Activated naive CD8-positive, alpha-beta T cell treated with anti-CD3 and anti-CD28 coated beads, Interleukin-2, amount 50 U/mL, for 16 hours (primary cell): ENCODE measurements around the gene PKNOX2.

ENCODE experiments used
- DNase-seq: peaks from one replicate; pipeline ENCODE4 v3.0.0-alpha.2; 2020; ENCODE audit warnings: low read depth, low spot score

PKNOX2 gene

GRCh38 chr11:125262194-125262829 lies 97.8 kb downstream of the PKNOX2 start:
- DNase-seq, result no peak

GRCh38 chr11:125262830-125263218 lies 98.3 kb downstream of the PKNOX2 start:
- no peak for DNase-seq

- no peak for DNase-seq
These were observed 98.8 kb downstream of the PKNOX2 start for GRCh38 chr11:125263268-125263790.

- DNase-seq, result no peak
These were observed 99.8 kb downstream of the PKNOX2 start for GRCh38 chr11:125264100-125265022.

GRCh38 chr11:125267548-125267947 lies 103.0 kb downstream of the PKNOX2 start:
- DNase-seq, result no peak

GRCh38 chr11:125268611-125269010 lies 104.1 kb downstream of the PKNOX2 start:
- DNase-seq, result no peak

GRCh38 chr11:125270106-125270505 lies 105.6 kb downstream of the PKNOX2 start:
- no peak for DNase-seq

- no peak for DNase-seq
These were observed 106.2 kb downstream of the PKNOX2 start for GRCh38 chr11:125270711-125271110.

GRCh38 chr11:125271483-125272091 lies 107.0 kb downstream of the PKNOX2 start:
- no peak for DNase-seq

GRCh38 chr11:125272092-125272491 lies 107.5 kb downstream of the PKNOX2 start:
- DNase-seq, result no peak

- no peak for DNase-seq
These were observed 108.3 kb downstream of the PKNOX2 start for GRCh38 chr11:125272821-125273220.

GRCh38 chr11:125273519-125274000 lies 109.0 kb downstream of the PKNOX2 start:
- DNase-seq, result no peak

GRCh38 chr11:125274309-125274708 lies 109.8 kb downstream of the PKNOX2 start:
- no peak for DNase-seq

- no peak for DNase-seq
These were observed 110.2 kb downstream of the PKNOX2 start for GRCh38 chr11:125274774-125275173.

GRCh38 chr11:125275905-125276618 lies 111.5 kb downstream of the PKNOX2 start:
- no peak for DNase-seq

GRCh38 chr11:125276619-125276976 lies 112.0 kb downstream of the PKNOX2 start:
- DNase-seq, result no peak

GRCh38 chr11:125279676-125280418 lies 115.3 kb downstream of the PKNOX2 start:
- DNase-seq, result no peak

- DNase-seq, result no peak
These were observed 116.1 kb downstream of the PKNOX2 start for GRCh38 chr11:125280646-125281045.

GRCh38 chr11:125281831-125282595 lies 117.5 kb downstream of the PKNOX2 start:
- no peak for DNase-seq

- DNase-seq, result no peak
These were observed 118.0 kb downstream of the PKNOX2 start for GRCh38 chr11:125282596-125282914.
